ENCODE data around the gene CXorf49.

- no peak for TF ChIP-seq CTCF (IDR thresholded peaks at IDR 0.05)
- no peak for TF ChIP-seq POLR2A (IDR thresholded peaks at IDR 0.05)
These were observed 51.6 kb downstream of the CXorf49 start for GRCh38 chrX:71666240-71667223.
